Measurements from ENCODE around the gene CAMSAP1.
"Not testable (repeated sequence)": the region's sequence is repeated elsewhere in the genome, so short reads cannot be mapped to it uniquely, and the experiment has no call there.

The CAMSAP1 gene

GRCh38 chr9:135944444-135945252 lies 37.3 kb upstream of the CAMSAP1 start:
- TF ChIP-seq GLIS3 (CRISPR knock-in tag; IDR thresholded peaks at IDR 0.05) (no peak), ARNTL (CRISPR knock-in tag; IDR thresholded peaks at IDR 0.05; ENCODE audit: borderline replicate concordance, low read depth) (no peak), BACH2 (CRISPR knock-in tag; IDR thresholded peaks at IDR 0.05; ENCODE audit: borderline replicate concordance) (no peak), ZNF70 (CRISPR knock-in tag; IDR thresholded peaks at IDR 0.05) (no peak), TOX (CRISPR knock-in tag; IDR thresholded peaks at IDR 0.05; ENCODE audit: borderline replicate concordance) (no peak)
- no peak for ATAC-seq

- ATAC-seq, result not testable (repeated sequence)
Observed at GRCh38 chr9:135943604-135944003, 36.3 kb upstream of the CAMSAP1 start.

DNA sequence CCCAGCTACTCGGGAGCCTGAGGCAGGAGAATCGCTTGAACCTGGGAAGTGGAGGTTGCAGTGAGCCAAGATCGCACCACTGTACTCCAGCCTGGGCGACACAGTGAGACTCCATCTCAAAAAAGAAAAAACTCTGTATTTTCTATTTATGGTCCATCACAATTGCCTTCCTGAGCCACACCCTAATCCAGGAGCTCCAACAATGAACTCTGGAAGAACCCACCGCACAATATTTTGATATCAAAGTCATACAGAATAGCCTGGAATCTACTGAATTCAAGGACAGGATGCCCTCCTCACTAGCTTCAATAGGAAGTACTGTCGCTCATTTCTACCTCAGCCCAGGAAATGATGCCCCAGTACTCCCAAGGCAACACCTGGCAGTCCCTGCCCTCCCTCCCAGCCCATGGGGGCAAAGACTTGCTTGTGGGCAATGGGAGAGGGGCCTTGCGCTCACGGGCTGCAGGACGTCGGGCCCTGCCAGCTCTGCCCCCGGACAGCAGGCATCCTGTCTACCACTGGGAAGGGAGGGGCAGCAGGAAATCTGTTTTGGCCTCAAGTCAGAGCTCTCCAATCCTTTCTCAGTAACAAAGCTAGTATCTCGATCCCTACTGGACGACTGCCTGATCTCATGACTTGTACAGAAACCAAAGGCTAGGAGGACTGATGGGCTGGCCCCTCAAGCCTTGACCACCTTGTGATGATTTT lies 34.1 kb upstream of the CAMSAP1 start:
- no peak for ATAC-seq

GRCh38 chr9:135939351-135940265 lies 32.3 kb upstream of the CAMSAP1 start:
- no peak for ATAC-seq
- no peak for TF ChIP-seq RARB (CRISPR knock-in tag; IDR thresholded peaks at IDR 0.05)
- TF ChIP-seq OSR1 (CRISPR knock-in tag; IDR thresholded peaks at IDR 0.05), result no peak
- TF ChIP-seq, protein P1, sequence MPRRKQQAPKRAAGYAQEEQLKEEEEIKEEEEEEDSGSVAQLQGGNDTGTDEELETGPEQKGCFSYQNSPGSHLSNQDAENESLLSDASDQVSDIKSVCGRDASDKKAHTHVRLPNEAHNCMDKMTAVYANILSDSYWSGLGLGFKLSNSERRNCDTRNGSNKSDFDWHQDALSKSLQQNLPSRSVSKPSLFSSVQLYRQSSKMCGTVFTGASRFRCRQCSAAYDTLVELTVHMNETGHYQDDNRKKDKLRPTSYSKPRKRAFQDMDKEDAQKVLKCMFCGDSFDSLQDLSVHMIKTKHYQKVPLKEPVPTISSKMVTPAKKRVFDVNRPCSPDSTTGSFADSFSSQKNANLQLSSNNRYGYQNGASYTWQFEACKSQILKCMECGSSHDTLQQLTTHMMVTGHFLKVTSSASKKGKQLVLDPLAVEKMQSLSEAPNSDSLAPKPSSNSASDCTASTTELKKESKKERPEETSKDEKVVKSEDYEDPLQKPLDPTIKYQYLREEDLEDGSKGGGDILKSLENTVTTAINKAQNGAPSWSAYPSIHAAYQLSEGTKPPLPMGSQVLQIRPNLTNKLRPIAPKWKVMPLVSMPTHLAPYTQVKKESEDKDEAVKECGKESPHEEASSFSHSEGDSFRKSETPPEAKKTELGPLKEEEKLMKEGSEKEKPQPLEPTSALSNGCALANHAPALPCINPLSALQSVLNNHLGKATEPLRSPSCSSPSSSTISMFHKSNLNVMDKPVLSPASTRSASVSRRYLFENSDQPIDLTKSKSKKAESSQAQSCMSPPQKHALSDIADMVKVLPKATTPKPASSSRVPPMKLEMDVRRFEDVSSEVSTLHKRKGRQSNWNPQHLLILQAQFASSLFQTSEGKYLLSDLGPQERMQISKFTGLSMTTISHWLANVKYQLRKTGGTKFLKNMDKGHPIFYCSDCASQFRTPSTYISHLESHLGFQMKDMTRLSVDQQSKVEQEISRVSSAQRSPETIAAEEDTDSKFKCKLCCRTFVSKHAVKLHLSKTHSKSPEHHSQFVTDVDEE (CRISPR knock-in tag; IDR thresholded peaks at IDR 0.05), result no peak
- TF ChIP-seq ZFP3 (CRISPR knock-in tag; IDR thresholded peaks at IDR 0.05), result no peak
- no peak for TF ChIP-seq ZNF70 (CRISPR knock-in tag; IDR thresholded peaks at IDR 0.05)
- no peak for TF ChIP-seq ISL1 (CRISPR knock-in tag; IDR thresholded peaks at IDR 0.05)
- TF ChIP-seq BACH2 (CRISPR knock-in tag; IDR thresholded peaks at IDR 0.05; ENCODE audit: borderline replicate concordance), result no peak
- TF ChIP-seq ESRRG (CRISPR knock-in tag; IDR thresholded peaks at IDR 0.05), result no peak
- no peak for TF ChIP-seq PPARA (CRISPR knock-in tag; IDR thresholded peaks at IDR 0.05; ENCODE audit: borderline replicate concordance)
- TF ChIP-seq, protein P2, sequence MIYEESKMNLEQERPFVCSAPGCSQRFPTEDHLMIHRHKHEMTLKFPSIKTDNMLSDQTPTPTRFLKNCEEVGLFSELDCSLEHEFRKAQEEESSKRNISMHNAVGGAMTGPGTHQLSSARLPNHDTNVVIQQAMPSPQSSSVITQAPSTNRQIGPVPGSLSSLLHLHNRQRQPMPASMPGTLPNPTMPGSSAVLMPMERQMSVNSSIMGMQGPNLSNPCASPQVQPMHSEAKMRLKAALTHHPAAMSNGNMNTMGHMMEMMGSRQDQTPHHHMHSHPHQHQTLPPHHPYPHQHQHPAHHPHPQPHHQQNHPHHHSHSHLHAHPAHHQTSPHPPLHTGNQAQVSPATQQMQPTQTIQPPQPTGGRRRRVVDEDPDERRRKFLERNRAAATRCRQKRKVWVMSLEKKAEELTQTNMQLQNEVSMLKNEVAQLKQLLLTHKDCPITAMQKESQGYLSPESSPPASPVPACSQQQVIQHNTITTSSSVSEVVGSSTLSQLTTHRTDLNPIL (CRISPR knock-in tag; IDR thresholded peaks at IDR 0.05; ENCODE audit: low read depth), result no peak

More for the DNA sequence above, 34.1 kb upstream of the CAMSAP1 start:
- TF ChIP-seq ZNF565 (CRISPR knock-in tag; conservative IDR thresholded peaks at IDR 0.05; ENCODE audit: low read depth) (no peak), SNAI2 (CRISPR knock-in tag; IDR thresholded peaks at IDR 0.05) (no peak), CSRNP3 (CRISPR knock-in tag; IDR thresholded peaks at IDR 0.05) (no peak), ZFP3 (CRISPR knock-in tag; IDR thresholded peaks at IDR 0.05) (no peak), TCF4 (CRISPR knock-in tag; IDR thresholded peaks at IDR 0.05; ENCODE audit: borderline replicate concordance) (no peak), ARNTL (CRISPR knock-in tag; IDR thresholded peaks at IDR 0.05; ENCODE audit: borderline replicate concordance, low read depth) (no peak), TOX (CRISPR knock-in tag; IDR thresholded peaks at IDR 0.05; ENCODE audit: borderline replicate concordance) (no peak), OSR1 (CRISPR knock-in tag; IDR thresholded peaks at IDR 0.05) (no peak), ZC3H10 (CRISPR knock-in tag; IDR thresholded peaks at IDR 0.05) (no peak), ZNF70 (CRISPR knock-in tag; IDR thresholded peaks at IDR 0.05) (no peak), PPARA (CRISPR knock-in tag; IDR thresholded peaks at IDR 0.05; ENCODE audit: borderline replicate concordance) (no peak)
- TF ChIP-seq, protein P3, sequence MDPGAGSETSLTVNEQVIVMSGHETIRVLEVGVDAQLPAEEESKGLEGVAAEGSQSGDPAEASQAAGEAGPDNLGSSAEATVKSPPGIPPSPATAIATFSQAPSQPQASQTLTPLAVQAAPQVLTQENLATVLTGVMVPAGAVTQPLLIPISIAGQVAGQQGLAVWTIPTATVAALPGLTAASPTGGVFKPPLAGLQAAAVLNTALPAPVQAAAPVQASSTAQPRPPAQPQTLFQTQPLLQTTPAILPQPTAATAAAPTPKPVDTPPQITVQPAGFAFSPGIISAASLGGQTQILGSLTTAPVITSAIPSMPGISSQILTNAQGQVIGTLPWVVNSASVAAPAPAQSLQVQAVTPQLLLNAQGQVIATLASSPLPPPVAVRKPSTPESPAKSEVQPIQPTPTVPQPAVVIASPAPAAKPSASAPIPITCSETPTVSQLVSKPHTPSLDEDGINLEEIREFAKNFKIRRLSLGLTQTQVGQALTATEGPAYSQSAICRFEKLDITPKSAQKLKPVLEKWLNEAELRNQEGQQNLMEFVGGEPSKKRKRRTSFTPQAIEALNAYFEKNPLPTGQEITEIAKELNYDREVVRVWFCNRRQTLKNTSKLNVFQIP (CRISPR knock-in tag; IDR thresholded peaks at IDR 0.05; ENCODE audit: borderline replicate concordance, low read depth), result no peak
- TF ChIP-seq, protein P4, sequence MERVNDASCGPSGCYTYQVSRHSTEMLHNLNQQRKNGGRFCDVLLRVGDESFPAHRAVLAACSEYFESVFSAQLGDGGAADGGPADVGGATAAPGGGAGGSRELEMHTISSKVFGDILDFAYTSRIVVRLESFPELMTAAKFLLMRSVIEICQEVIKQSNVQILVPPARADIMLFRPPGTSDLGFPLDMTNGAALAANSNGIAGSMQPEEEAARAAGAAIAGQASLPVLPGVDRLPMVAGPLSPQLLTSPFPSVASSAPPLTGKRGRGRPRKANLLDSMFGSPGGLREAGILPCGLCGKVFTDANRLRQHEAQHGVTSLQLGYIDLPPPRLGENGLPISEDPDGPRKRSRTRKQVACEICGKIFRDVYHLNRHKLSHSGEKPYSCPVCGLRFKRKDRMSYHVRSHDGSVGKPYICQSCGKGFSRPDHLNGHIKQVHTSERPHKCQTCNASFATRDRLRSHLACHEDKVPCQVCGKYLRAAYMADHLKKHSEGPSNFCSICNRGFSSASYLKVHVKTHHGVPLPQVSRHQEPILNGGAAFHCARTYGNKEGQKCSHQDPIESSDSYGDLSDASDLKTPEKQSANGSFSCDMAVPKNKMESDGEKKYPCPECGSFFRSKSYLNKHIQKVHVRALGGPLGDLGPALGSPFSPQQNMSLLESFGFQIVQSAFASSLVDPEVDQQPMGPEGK (CRISPR knock-in tag; IDR thresholded peaks at IDR 0.05; ENCODE audit: borderline replicate concordance), result no peak

Measured in SK-N-SH treated with all-trans-retinoic acid at 6 μM for 48 hours (cell line).